ENCODE data around the gene UBAC2.

GRCh38 chr13:99214731-99215130, 14.1 kb downstream of the UBAC2 start:
- TF ChIP-seq, protein P1, sequence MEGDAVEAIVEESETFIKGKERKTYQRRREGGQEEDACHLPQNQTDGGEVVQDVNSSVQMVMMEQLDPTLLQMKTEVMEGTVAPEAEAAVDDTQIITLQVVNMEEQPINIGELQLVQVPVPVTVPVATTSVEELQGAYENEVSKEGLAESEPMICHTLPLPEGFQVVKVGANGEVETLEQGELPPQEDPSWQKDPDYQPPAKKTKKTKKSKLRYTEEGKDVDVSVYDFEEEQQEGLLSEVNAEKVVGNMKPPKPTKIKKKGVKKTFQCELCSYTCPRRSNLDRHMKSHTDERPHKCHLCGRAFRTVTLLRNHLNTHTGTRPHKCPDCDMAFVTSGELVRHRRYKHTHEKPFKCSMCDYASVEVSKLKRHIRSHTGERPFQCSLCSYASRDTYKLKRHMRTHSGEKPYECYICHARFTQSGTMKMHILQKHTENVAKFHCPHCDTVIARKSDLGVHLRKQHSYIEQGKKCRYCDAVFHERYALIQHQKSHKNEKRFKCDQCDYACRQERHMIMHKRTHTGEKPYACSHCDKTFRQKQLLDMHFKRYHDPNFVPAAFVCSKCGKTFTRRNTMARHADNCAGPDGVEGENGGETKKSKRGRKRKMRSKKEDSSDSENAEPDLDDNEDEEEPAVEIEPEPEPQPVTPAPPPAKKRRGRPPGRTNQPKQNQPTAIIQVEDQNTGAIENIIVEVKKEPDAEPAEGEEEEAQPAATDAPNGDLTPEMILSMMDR (IDR thresholded peaks at IDR 0.05), result no peak
- TF ChIP-seq POLR2A (IDR thresholded peaks at IDR 0.05), result no peak
- TF ChIP-seq POLR2AphosphoS5 (IDR thresholded peaks at IDR 0.05; ENCODE audit: insufficient read depth in 1 of 2, low read depth in 1 of 2), result no peak
